A549 (cell line): Measurements from ENCODE around the gene SH3BP5.

Experiments used
- ZC3H11A ChIP-seq: fragments of 450-650 bp; IDR thresholded peaks from 2 replicates; pipeline ENCODE4 v1.6.1; 2014; ENCODE audit warnings: antibody characterized with exemption, mild to moderate bottlenecking
- TF ChIP-seq, protein P1 (sequence below): fragments of 200-600 bp; sonication (generic); IDR thresholded peaks from 2 replicates; pipeline ENCODE4 v1.6.1; 2016; ENCODE audit warnings: antibody characterized with exemption, mild to moderate bottlenecking, moderate library complexity

DNA sequence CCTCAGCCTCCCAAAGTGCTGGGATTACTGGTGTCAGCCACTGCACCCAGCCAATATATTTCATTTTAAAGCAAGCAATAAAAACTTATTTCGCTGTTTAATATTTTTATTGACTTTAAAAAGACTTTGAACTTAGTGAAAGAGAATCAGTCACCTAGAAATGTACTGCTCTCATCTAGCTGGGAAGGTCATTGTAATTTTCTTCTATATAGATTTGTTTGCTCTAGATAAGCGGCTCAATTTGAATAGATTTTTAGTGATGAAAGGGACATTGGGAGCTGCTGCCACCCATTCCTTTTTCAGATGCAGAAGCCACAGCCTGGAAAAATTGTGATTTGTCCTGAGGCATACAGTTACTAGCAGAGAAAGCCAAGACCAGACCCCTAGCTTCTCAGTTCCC, 86.2 kb downstream of the SH3BP5 start:
- no peak for TF ChIP-seq ZC3H11A
- TF ChIP-seq, protein P1, sequence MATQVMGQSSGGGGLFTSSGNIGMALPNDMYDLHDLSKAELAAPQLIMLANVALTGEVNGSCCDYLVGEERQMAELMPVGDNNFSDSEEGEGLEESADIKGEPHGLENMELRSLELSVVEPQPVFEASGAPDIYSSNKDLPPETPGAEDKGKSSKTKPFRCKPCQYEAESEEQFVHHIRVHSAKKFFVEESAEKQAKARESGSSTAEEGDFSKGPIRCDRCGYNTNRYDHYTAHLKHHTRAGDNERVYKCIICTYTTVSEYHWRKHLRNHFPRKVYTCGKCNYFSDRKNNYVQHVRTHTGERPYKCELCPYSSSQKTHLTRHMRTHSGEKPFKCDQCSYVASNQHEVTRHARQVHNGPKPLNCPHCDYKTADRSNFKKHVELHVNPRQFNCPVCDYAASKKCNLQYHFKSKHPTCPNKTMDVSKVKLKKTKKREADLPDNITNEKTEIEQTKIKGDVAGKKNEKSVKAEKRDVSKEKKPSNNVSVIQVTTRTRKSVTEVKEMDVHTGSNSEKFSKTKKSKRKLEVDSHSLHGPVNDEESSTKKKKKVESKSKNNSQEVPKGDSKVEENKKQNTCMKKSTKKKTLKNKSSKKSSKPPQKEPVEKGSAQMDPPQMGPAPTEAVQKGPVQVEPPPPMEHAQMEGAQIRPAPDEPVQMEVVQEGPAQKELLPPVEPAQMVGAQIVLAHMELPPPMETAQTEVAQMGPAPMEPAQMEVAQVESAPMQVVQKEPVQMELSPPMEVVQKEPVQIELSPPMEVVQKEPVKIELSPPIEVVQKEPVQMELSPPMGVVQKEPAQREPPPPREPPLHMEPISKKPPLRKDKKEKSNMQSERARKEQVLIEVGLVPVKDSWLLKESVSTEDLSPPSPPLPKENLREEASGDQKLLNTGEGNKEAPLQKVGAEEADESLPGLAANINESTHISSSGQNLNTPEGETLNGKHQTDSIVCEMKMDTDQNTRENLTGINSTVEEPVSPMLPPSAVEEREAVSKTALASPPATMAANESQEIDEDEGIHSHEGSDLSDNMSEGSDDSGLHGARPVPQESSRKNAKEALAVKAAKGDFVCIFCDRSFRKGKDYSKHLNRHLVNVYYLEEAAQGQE = no peak
